WTC11 (cell line): ENCODE data around the gene TBC1D22A.

Source experiments
- ELF4 ChIP-seq: sonication (generic); formaldehyde crosslinking; IDR thresholded peaks from 2 replicates; pipeline ENCODE4 v1.8.1; 2022; ENCODE audit warnings: low read depth, mild to moderate bottlenecking, moderate library complexity, missing genetic modification reagents
- ESRRA ChIP-seq: sonication (generic); formaldehyde crosslinking; IDR thresholded peaks from 2 replicates; pipeline ENCODE4 v1.8.1; 2022; ENCODE audit warnings: mild to moderate bottlenecking, missing genetic modification reagents, borderline replicate concordance
- GABPB1 ChIP-seq: sonication (generic); formaldehyde crosslinking; IDR thresholded peaks from 2 replicates; pipeline ENCODE4 v1.8.1; 2023; ENCODE audit warnings: mild to moderate bottlenecking, missing genetic modification reagents
- NR3C1 ChIP-seq: sonication (generic); formaldehyde crosslinking; conservative IDR thresholded peaks from 2 replicates; pipeline ENCODE4 v1.8.1; 2023; ENCODE audit warnings: low read depth, mild to moderate bottlenecking, missing genetic modification reagents
- TF ChIP-seq, protein P1 (sequence below): fragments of 200-600 bp; IDR thresholded peaks from 2 replicates; pipeline ENCODE4 v1.8.0; 2022; ENCODE audit warnings: antibody characterized with exemption
- TF ChIP-seq, protein P2 (sequence below): sonication (generic); formaldehyde crosslinking; IDR thresholded peaks from 2 replicates; pipeline ENCODE4 v1.8.1; 2022; ENCODE audit warnings: low read depth, mild to moderate bottlenecking, moderate library complexity, missing genetic modification reagents, borderline replicate concordance
- TF ChIP-seq, protein P3 (sequence below): fragments of 250-450 bp; sonication (Bioruptor Pico); IDR thresholded peaks from 2 replicates; pipeline ENCODE4 v2.1.2; 2022; ENCODE audit warnings: mild to moderate bottlenecking, moderate library complexity

DNA sequence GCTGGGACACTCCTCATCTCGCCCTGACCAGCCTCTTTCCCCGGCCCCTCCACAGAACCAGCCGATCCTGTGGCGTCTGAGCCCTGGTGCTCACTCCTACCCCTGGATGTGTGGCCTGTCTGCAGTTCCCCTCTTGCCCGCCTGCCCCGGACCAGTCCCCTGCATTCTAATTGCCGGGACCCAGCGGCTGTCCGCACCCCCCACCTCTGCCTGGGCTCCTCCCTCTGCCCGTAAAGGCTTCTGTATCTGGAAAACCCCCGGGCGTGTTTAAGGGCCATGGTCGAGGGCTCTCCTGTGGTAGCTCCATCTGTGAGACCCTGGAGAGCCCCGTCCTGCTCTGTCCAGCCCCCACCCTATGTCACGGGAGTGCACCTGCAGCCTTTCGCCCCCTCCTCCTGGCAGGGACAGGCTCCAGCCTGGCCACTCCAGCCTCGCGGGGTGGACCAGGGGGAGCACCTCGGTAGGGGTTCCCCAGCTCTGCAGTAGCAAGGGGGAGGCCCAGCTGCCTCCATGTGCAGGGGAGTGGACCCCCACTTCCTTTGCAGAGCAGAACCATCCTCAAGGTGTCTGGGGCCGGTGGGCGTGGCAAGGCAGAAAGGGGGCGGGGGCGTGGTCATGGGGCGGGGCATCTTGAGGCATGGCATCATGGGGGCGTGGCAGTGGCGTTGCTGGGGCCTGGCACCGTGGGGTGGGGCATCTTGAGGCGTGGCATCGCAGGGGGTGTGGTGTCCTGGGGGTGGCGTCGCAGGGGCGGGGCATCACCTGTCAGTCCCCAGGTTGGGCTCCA is 430.4 kb downstream of the TBC1D22A start:
- TF ChIP-seq ESRRA (CRISPR knock-in tag) (no peak), NR3C1 (CRISPR knock-in tag) (no peak), GABPB1 (CRISPR knock-in tag) (no peak), ELF4 (CRISPR knock-in tag) (no peak)
- TF ChIP-seq, protein P1, sequence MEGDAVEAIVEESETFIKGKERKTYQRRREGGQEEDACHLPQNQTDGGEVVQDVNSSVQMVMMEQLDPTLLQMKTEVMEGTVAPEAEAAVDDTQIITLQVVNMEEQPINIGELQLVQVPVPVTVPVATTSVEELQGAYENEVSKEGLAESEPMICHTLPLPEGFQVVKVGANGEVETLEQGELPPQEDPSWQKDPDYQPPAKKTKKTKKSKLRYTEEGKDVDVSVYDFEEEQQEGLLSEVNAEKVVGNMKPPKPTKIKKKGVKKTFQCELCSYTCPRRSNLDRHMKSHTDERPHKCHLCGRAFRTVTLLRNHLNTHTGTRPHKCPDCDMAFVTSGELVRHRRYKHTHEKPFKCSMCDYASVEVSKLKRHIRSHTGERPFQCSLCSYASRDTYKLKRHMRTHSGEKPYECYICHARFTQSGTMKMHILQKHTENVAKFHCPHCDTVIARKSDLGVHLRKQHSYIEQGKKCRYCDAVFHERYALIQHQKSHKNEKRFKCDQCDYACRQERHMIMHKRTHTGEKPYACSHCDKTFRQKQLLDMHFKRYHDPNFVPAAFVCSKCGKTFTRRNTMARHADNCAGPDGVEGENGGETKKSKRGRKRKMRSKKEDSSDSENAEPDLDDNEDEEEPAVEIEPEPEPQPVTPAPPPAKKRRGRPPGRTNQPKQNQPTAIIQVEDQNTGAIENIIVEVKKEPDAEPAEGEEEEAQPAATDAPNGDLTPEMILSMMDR: no peak
- TF ChIP-seq, protein P2, sequence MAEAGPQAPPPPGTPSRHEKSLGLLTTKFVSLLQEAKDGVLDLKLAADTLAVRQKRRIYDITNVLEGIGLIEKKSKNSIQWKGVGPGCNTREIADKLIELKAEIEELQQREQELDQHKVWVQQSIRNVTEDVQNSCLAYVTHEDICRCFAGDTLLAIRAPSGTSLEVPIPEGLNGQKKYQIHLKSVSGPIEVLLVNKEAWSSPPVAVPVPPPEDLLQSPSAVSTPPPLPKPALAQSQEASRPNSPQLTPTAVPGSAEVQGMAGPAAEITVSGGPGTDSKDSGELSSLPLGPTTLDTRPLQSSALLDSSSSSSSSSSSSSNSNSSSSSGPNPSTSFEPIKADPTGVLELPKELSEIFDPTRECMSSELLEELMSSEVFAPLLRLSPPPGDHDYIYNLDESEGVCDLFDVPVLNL (CRISPR knock-in tag): no peak
- TF ChIP-seq, protein P3, sequence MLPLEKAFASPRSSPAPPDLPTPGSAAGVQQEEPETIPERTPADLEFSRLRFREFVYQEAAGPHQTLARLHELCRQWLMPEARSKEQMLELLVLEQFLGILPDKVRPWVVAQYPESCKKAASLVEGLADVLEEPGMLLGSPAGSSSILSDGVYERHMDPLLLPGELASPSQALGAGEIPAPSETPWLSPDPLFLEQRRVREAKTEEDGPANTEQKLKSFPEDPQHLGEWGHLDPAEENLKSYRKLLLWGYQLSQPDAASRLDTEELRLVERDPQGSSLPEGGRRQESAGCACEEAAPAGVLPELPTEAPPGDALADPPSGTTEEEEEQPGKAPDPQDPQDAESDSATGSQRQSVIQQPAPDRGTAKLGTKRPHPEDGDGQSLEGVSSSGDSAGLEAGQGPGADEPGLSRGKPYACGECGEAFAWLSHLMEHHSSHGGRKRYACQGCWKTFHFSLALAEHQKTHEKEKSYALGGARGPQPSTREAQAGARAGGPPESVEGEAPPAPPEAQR (CRISPR knock-in tag): no peak
